GM19238 (cell line): Measurements from ENCODE around the gene TMEM8B.

Source experiments
- DNase-seq: peaks from one replicate; pipeline ENCODE4 v3.0.0; 2011; ENCODE audit warnings: low spot score; ENCODE audit not compliant: insufficient read length

Gene TMEM8B, protein sequence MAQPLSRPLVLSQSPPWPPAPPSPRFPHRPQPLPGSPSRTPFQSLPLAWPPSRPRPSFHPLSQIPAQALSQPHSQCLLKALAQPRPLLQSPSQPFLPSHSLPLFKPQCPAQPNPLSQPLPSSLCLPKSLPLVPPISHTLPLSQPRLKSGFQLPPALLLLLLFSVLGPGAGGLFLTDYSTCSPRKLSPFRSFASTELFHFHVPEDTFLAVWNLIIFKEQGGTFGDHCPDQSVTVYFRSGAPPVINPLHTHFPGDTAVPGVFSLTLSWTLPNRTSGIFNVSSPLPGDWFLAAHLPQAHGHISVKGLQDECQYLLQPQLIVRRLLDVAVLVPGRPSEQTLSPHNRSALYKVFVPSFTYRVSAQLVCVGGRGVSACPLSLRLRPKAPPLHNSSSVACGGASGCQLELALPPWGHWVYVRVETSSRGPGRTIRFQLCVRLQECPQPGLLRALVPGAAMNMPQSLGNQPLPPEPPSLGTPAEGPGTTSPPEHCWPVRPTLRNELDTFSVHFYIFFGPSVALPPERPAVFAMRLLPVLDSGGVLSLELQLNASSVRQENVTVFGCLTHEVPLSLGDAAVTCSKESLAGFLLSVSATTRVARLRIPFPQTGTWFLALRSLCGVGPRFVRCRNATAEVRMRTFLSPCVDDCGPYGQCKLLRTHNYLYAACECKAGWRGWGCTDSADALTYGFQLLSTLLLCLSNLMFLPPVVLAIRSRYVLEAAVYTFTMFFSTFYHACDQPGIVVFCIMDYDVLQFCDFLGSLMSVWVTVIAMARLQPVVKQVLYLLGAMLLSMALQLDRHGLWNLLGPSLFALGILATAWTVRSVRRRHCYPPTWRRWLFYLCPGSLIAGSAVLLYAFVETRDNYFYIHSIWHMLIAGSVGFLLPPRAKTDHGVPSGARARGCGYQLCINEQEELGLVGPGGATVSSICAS

DNA sequence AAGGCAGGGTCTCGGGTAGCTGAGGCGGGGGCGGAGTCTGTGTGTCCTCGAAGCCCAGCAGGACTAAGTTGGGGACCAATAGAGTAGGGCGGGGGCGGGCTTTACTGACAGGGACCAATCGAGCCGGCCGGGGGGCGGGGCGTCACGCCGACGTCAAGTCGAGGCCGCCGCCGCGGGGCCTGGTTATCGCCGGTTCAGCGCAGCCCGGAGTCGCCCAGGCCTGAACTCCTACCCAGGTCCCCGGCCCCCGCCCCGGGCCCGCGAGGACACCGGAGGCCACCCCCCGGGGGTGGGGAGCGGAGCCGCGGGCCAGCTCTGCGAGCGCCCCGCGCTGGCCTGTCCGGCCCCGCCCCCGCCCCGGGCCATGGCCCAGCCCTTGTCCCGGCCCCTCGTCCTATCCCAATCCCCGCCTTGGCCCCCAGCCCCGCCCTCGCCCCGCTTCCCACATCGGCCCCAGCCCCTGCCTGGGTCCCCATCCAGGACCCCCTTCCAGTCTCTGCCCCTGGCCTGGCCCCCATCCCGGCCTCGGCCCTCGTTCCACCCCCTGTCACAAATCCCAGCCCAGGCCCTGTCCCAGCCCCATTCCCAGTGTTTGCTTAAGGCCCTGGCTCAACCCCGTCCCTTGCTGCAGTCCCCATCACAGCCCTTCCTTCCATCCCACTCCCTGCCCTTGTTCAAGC lies at the start of gene TMEM8B:
TSS of gene TMEM8B (plus strand) at position 145 of the 680 bp plus-strand sequence. CDS start at position 365, 220 bp downstream.
- peak; percentile 95 for DNase-seq

DNA sequence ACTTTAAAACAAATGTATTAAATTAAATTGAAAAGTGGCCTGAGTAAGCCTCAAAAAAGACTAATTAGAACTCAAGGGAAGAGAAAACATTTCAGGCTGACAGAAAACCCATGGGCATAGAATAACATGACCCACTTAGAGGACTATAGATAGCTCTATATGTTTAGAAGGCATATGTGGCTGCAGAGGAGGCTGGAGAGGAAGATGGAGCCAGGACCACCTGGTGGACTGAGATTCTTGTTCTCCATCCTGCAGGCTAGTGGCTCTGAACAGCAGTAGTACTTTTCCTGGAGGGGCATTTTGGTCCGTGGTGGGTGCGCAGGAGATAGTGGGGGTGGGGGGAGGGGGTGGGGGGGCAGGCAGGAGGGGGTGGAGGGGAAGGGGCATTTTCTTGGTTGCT lies 48.0 kb upstream of the TMEM8B start:
- DNase-seq, result no peak

DNA sequence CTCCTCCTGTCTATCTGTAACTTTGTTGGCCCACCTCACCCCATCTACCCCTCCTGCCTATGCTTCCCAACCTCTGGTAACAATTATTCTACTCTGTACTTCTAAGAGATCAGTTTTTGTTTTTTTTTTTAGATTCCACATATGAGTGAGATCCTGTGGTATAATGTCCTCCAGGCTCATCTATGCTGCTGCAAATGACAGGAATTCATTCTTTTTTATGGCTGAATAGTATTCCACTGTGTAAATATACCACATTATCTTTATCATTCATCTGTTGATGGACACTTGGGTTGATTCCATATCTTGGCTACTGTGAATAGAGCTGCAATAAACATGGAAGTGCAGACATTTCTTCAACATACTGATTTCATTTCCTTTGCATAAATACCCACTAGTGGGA lies 45.6 kb upstream of the TMEM8B start:
- DNase-seq, result no peak

DNA sequence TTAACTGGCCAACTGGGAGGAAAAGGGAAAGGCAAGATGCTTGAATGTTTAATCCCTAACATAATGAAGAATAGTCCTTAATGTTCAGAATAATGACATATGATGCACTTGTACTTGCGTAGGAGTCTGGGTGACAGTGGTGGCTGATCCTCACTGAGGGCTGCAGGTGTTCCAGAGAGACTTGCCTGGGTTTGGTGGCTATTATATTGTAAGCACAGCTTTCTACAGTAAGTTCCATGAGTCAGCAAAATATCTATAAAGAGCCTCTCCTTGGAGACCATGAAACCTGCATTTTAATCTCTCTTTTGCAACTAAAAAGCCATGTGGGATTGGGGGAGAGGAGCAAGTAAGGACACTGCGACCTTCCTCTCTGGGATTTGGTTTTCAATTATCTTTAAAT lies 39.5 kb upstream of the TMEM8B start:
- no peak for DNase-seq

DNA sequence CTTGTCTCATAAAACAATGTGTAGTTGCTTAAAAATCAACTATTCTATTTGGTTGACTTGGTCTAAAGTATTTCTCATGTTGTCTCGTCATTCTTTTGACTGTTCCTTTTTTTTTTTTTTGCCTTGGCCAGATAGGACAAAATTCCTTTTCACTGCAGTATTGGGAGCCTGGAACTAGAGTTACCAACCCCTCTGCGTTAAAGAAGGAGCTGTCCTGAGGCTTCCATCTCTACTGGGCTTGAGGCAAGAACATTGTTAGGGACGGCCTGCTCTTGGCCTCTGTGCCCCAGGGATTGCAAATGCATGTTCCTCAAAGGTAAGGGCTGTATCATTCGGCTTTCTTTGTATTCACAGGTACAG lies 39.0 kb upstream of the TMEM8B start:
- DNase-seq, result no peak

DNA sequence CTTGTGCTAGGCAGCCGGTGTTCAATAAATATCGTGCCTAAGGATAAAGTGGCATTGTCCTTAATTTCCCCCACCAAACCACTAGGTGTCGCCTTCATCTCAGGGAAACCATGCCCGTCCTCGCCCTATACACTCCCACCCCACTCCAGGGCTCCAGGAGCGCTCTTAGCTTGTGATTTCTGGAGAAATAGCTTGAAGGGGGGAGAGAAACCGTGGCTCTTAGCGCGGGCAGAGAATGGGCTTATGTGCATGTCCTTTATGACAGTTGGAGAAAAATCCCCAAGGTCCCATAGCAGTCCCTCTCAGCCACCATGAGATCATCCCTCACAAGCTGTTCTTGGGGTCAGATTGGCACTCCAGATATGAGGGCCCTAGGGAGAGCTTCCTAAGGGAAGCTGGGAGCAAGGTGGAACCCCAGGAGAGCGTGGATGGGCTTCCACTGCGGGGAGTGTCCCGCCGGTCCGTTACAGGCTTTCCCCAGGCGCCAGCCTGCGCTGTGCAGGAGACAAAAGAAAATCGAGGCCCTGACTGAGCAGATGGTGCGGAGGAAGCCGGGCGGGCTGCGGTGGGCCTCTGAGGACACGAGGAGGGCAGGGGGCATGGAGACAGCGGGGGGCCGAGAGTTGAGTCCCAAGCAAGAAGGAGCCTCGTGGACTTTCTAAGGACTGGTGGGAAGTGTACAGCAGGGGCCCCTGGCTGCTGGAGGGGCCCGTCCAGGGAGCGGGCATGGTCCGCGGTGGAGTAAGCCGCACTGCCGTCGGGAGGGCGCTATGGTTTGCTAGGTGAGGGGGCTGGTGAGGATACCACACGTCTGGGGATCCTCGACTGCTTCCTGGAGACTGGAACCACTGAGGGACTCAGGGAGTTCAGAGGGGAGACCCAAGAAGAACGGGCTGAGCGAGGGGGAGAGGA lies 38.4 kb upstream of the TMEM8B start:
- peak; percentile 73 for DNase-seq

DNA sequence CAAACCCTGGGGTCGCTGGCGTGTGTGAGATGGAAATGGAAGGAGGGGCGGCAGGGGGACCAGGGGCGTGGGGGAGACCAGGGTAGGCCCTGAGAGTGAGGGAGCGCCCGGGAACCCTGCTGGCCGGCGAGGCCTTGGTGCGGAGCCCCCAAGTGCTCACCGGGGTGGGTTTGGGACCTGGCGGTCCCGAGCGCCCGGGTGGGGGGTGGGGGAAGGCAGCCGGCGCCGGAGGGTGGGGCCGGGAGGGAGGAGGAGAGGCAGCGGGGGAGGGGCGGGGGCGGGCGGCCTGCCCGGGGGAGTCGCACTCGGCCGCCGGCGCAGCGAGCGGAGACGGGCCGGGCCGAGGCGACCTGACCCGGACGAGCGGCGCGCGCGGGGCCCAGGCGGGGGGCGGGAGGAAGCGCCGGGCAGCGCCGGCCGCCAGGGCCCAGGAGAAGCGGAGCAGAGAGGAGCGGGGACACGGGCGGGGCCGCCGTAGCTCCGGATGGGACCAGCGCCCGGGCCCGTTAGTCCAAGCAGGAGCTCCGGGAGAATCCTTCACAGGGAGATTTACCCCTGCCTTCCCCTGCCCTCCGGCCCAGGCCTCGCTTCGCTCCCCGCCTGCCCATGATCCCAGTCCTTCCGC lies 37.6 kb upstream of the TMEM8B start, which contains the start of gene NPR2:
TSS of gene NPR2 (plus strand) at position 295 of the 625 bp plus-strand sequence. CDS start 818 bp downstream, outside the sequence.
- DNase-seq, result no peak

DNA sequence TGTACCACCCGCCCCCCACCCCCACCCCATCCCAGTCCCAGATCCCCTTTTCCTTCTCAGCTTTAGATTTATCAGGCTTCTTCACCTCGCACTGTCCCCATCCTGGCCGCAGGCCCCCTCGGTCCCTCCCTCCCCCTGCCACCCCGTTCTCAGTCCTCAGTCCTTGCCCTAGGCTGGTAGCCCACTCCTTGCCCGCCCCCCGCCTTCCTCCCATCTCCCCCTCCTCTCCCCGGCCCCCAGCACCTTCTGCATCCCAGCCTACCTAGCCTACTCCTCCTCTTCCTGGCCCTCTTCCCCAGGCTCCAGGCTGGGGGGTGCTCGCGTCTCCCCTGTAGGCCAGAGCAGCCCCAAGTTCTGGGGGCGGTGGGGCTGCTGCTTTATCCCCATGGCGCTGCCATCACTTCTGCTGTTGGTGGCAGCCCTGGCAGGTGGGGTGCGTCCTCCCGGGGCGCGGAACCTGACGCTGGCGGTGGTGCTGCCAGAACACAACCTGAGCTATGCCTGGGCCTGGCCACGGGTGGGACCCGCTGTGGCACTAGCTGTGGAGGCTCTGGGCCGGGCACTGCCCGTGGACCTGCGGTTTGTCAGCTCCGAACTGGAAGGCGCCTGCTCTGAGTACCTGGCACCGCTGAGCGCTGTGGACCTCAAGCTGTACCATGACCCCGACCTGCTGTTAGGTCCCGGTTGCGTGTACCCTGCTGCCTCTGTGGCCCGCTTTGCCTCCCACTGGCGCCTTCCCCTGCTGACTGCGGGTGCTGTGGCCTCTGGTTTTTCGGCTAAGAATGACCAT lies 36.8 kb upstream of the TMEM8B start:
- no peak for DNase-seq

DNA sequence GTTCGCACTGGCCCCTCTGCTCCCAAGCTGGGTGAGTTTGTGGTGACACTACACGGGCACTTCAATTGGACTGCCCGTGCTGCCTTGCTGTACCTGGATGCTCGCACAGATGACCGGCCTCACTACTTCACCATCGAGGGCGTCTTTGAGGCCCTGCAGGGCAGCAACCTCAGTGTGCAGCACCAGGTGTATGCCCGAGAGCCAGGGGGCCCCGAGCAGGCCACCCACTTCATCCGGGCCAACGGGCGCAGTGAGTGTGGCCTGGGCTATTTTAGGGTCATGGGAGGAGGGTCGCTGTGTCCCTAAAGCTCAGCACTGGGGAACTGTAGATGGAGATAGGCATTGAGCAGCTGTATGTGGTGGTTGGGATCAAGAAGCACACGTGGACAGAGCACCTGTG lies 36.2 kb upstream of the TMEM8B start:
- DNase-seq, result no peak

DNA sequence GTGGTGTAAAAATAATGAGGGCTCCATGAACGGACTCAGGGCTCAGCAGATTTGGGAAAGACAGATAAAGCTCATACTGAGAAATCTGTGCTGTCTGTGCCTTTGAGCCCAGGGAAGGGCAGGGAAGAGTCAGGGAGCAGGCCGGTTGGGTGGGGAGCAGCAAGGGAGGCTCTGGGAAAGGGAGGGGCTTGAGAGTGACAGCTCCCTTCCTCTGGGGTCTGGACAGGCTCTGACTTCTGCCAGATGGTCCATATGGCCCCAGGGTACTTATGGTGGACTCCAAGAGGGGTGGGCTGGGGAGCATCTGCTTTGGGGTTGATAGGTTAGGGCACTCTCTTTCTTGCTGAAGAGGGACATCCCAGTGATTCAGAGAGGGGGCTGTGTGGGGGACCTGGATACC lies 35.6 kb upstream of the TMEM8B start:
- no peak for DNase-seq

DNA sequence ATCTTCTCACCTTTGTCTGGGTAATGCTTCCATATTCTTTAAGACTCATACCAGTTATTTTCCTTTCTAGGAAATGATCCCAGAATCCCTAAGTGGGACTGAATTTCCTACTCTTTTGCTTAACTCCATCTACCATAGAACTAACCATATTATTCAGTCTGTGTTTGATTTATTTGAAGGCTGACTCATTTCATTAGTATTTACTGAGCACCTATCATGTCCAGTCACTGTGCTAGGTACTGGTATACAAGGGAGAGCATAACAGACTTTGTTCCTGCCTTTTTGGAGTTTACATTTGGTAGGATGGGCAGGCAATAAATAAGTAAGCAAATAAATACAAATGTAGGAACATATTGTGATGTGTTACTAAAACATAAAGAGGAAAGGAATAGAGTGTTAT lies 33.3 kb upstream of the TMEM8B start:
- no peak for DNase-seq

DNA sequence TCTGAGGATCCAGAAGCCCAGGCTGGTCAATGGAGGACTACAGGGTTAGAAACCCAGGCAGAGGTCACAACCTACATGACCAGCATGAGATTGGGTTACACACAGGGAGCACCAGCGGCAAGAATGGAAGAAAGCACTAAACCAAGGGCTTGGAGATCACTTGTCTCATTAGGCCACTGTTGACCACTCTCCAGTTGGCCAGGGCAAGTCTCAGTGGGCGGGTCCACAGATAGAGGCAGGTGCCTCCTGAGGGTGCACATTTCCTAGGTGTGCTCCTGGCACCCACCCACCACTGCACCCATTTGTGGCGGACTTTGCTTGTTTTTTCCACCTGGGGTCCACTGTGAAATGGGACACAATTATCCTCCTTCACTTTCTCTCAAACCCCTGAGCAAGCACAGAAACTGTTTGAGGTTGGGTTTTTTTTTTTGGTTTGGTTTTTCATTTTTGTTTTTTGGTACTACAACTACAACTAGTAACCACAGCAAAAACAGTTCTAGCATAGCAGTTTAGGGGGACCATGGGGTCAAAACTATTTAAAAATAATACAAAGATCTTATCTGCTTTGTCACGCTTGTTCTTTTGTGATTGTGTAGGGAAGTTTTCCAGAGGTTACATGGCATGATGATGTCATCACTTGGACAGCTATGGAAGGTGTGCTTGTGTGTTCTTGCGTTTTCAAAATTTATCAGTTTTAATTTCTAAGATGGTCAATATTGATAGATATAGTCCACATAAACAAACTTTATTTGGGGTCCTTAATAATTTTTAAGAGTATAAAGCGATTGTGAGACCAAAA lies 31.5 kb upstream of the TMEM8B start:
- no peak for DNase-seq

DNA sequence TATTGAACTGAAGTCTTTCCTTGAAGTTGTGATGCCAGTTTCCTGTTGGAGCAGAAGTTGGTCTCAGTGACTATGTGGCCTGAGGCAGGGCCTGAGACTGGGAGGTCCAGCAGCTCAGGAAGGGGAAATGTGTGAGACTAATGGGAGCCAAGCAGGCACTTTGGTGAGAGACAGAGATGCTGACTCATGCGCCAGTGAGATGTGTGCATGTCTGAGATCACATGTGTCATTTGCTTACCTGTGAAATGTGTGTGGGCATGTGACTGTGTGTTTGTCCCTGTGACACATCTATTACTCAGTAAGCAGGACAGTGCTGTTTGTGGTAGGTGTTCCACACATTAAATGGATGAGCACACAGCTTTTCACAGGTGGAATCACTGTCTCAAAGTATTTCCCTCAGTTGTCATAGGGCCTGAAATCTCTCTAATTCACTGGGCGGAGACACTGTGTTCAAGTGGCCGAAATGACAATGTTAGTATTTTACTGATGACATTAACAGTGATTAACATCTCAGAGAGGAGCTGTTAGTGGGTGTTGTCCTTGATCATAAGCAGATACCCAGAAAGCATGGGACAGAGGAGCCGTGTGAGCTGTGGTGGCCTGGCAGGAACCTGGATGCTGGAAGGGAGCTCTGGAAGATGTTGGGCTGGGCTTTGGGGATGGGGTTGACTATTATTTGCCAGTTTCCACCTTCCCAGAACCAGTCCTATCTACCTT lies 30.2 kb upstream of the TMEM8B start:
- DNase-seq, result no peak

DNA sequence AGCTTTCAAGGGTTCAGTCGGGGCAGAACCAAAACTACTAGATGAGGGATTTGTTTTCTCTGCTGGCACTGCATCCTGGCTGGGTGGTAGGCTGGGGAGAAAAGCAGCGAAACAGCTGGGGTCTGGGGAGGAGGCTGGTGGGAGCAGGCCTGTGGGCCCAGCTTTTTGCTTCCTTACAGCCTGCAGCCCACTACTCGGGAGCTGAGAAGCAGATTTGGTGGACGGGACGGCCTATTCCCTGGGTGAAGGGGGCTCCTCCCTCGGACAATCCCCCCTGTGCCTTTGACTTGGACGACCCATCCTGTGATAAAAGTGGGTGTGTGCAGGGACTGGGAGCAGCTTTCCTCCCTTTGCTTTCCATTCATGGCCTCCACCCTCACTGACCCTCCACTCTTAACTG lies 28.5 kb upstream of the TMEM8B start:
- DNase-seq, result no peak

DNA sequence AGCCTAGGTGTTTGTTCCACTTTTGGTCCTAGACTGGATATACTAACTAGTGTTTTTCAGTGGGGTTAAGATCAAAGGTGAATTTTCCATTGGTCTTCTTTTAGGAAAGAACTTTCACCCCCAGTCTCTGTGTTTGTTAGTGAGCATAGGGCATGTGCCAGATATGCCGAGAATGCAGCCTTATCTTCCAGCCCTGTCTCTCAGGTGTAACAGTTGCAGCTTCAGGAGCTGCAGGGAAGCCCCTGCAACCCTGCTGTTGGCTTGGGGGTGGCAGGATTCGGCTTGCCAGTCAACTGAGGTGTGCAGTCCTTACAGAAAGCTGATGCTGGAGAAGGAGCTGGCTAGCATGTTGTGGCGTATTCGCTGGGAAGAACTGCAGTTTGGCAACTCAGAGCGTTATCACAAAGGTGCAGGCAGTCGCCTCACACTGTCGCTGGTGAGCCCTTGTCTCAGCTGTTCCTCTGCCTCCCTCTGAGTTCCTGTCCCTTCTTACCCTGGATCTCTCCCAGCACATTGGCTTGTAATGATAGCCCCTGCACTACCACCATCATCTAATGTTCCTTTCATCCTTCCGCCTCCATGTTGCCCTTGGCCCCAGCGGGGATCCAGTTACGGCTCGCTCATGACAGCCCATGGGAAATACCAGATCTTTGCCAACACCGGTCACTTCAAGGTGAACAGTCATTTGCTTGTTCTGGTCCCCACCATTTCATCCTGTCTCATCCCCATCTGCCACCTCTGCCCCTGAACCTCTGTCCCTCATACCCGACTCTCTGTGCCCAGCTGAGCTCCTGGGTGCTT lies 27.5 kb upstream of the TMEM8B start:
- no peak for DNase-seq

DNA sequence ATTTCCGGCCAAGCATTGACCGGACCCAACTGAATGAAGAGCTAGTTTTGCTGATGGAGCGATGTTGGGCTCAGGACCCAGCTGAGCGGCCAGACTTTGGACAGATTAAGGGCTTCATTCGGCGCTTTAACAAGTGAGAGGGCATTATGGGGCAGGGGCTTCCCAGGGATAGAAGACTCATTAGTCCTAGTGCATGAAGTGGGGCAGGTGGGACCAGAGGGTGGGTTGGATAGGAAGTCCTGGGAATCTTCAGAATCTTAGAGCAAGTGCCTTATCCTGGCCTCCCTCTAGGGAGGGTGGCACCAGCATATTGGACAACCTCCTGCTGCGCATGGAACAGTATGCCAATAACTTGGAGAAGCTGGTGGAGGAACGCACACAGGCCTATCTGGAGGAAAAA lies 22.9 kb upstream of the TMEM8B start:
- no peak for DNase-seq

DNA sequence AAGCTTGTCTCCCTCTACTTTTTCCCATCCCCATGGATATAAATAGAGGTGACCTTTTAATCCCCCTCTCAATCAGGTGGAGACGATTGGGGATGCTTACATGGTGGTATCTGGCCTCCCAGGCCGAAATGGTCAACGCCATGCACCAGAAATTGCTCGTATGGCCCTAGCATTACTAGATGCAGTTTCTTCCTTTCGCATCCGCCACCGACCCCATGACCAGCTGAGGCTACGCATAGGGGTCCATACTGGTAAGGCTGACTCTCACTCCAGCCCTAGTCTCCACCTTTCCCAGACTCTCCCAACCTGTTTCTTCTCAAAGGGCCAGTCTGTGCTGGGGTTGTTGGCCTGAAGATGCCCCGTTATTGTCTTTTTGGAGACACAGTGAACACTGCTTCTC lies 20.6 kb upstream of the TMEM8B start:
- DNase-seq, result no peak
